HG03571 (cell line): ENCODE data around the gene ALK.
"Not testable (repeated sequence)": the region's sequence is repeated elsewhere in the genome, so short reads cannot be mapped to it uniquely, and the experiment has no call there.

ENCODE experiments used
- ATAC-seq: cut with Tn5 transposase; IDR thresholded peaks from one replicate; pipeline ENCODE4 v1.9.1; 2021; ENCODE audit not compliant: unreplicated experiment

The ALK gene

GRCh38 chr2:29262681-29263260, 658.6 kb downstream of the ALK start:
- ATAC-seq: no peak

- no peak for ATAC-seq
Observed at GRCh38 chr2:29261003-29261402, 660.4 kb downstream of the ALK start.

- no peak for ATAC-seq
Observed at GRCh38 chr2:29260142-29260772, 661.1 kb downstream of the ALK start.

- no peak for ATAC-seq
Observed at GRCh38 chr2:29259221-29259620, 662.2 kb downstream of the ALK start.

- no peak for ATAC-seq
Observed at GRCh38 chr2:29255004-29255403, 666.4 kb downstream of the ALK start.

GRCh38 chr2:29253495-29254275, 667.7 kb downstream of the ALK start:
- ATAC-seq: not testable (repeated sequence)

GRCh38 chr2:29253026-29253425, 668.4 kb downstream of the ALK start:
- ATAC-seq: no peak

- ATAC-seq: no peak
Observed at GRCh38 chr2:29251406-29251805, 670.0 kb downstream of the ALK start.

GRCh38 chr2:29250977-29251376, 670.4 kb downstream of the ALK start:
- no peak for ATAC-seq

- no peak for ATAC-seq
Observed at GRCh38 chr2:29249666-29250253, 671.6 kb downstream of the ALK start.

GRCh38 chr2:29247336-29247914, 674.0 kb downstream of the ALK start:
- no peak for ATAC-seq

GRCh38 chr2:29246383-29247300, 674.7 kb downstream of the ALK start:
- ATAC-seq: no peak

- no peak for ATAC-seq
Observed at GRCh38 chr2:29245742-29246382, 675.5 kb downstream of the ALK start.

GRCh38 chr2:29245035-29245741, 676.2 kb downstream of the ALK start:
- ATAC-seq: not testable (repeated sequence)

GRCh38 chr2:29242621-29243375, 678.6 kb downstream of the ALK start:
- ATAC-seq: no peak

GRCh38 chr2:29241955-29242565, 679.3 kb downstream of the ALK start:
- ATAC-seq: no peak

GRCh38 chr2:29241341-29241740, 680.0 kb downstream of the ALK start:
- ATAC-seq: no peak

GRCh38 chr2:29240601-29241000, 680.8 kb downstream of the ALK start:
- no peak for ATAC-seq
